Measurements from ENCODE around the gene SLC6A11.

- no peak for TF ChIP-seq POLR2A (IDR thresholded peaks at IDR 0.05)
- TF ChIP-seq EP300 (IDR thresholded peaks at IDR 0.05) = no peak
- no peak for TF ChIP-seq CTCF (IDR thresholded peaks at IDR 0.05)
These were observed 159.7 kb downstream of the SLC6A11 start for GRCh38 chr3:10975695-10976234.

Measured in gastroesophageal sphincter (tissue), 3 donors.